ENCODE data around the gene BRINP2.

BRINP2 gene

GRCh38 chr1:177255411-177255810, 84.7 kb downstream of the BRINP2 start:
- Histone ChIP-seq H3K9ac (ENCODE audit: low read depth, low read length) (no peak overlapping the region), H3K4me3 (ENCODE audit: low read length) (no peak overlapping the region), H3K27me3 (ENCODE audit: insufficient read depth, low read length) (no peaks in the 10 kb centered on the region), H3K4me1 (ENCODE audit: insufficient read depth, low read length) (no peaks in the 10 kb centered on the region), H3K27ac (ENCODE audit: low read length) (no peak overlapping the region), H3K36me3 (ENCODE audit: insufficient read depth, low read depth, low read length) (no peaks in the 10 kb centered on the region), H3K9me3 (ENCODE audit: insufficient read depth, low read depth, low read length) (no peaks in the 10 kb centered on the region)

- Histone ChIP-seq H3K27me3 (ENCODE audit: insufficient read depth, low read length) (no peaks in the 10 kb centered on the region), H3K9me3 (ENCODE audit: insufficient read depth, low read depth, low read length) (no peaks in the 10 kb centered on the region), H3K4me3 (ENCODE audit: low read length) (no peak overlapping the region), H3K36me3 (ENCODE audit: insufficient read depth, low read depth, low read length) (no peaks in the 10 kb centered on the region), H3K4me1 (ENCODE audit: insufficient read depth, low read length) (no peaks in the 10 kb centered on the region), H3K27ac (ENCODE audit: low read length) (no peak overlapping the region), H3K9ac (ENCODE audit: low read depth, low read length) (no peak overlapping the region)
These were observed 85.7 kb downstream of the BRINP2 start for GRCh38 chr1:177256153-177257075.

GRCh38 chr1:177257128-177257527, 86.4 kb downstream of the BRINP2 start:
- Histone ChIP-seq H3K4me1 (ENCODE audit: insufficient read depth, low read length) (no peaks in the 10 kb centered on the region), H3K9ac (ENCODE audit: low read depth, low read length) (no peak overlapping the region), H3K27me3 (ENCODE audit: insufficient read depth, low read length) (no peaks in the 10 kb centered on the region), H3K9me3 (ENCODE audit: insufficient read depth, low read depth, low read length) (no peaks in the 10 kb centered on the region), H3K27ac (ENCODE audit: low read length) (no peak overlapping the region), H3K36me3 (ENCODE audit: insufficient read depth, low read depth, low read length) (no peaks in the 10 kb centered on the region), H3K4me3 (ENCODE audit: low read length) (no peak overlapping the region)

- Histone ChIP-seq H3K36me3 (ENCODE audit: insufficient read depth, low read depth, low read length) (no peaks in the 10 kb centered on the region), H3K27ac (ENCODE audit: low read length) (no peak overlapping the region), H3K9me3 (ENCODE audit: insufficient read depth, low read depth, low read length) (no peaks in the 10 kb centered on the region), H3K9ac (ENCODE audit: low read depth, low read length) (no peak overlapping the region), H3K4me3 (ENCODE audit: low read length) (no peak overlapping the region), H3K27me3 (ENCODE audit: insufficient read depth, low read length) (no peaks in the 10 kb centered on the region), H3K4me1 (ENCODE audit: insufficient read depth, low read length) (no peaks in the 10 kb centered on the region)
These were observed 86.8 kb downstream of the BRINP2 start for GRCh38 chr1:177257576-177257975.

GRCh38 chr1:177270863-177271262, 100.1 kb downstream of the BRINP2 start:
- H3K27me3 ChIP-seq (ENCODE audit: insufficient read depth, low read length): peaks cover 10% of the 10 kb centered on the region; the same call in 1 of the 2 replicates
- H3K36me3 ChIP-seq (ENCODE audit: insufficient read depth, low read depth, low read length): no peaks in the 10 kb centered on the region
- no peak overlapping the region for H3K9ac ChIP-seq (ENCODE audit: low read depth, low read length)
- H3K4me3 ChIP-seq (ENCODE audit: low read length): no peak overlapping the region
- H3K4me1 ChIP-seq (ENCODE audit: insufficient read depth, low read length): no peaks in the 10 kb centered on the region
- H3K27ac ChIP-seq (ENCODE audit: low read length): no peak overlapping the region
- no peaks in the 10 kb centered on the region for H3K9me3 ChIP-seq (ENCODE audit: insufficient read depth, low read depth, low read length)

GRCh38 chr1:177273141-177273540, 102.4 kb downstream of the BRINP2 start:
- H3K27ac ChIP-seq (ENCODE audit: low read length): no peak overlapping the region
- peaks cover 10% of the 10 kb centered on the region; the same call in 1 of the 2 replicates for H3K27me3 ChIP-seq (ENCODE audit: insufficient read depth, low read length)
- H3K4me1 ChIP-seq (ENCODE audit: insufficient read depth, low read length): no peaks in the 10 kb centered on the region
- no peak overlapping the region for H3K4me3 ChIP-seq (ENCODE audit: low read length)
- H3K36me3 ChIP-seq (ENCODE audit: insufficient read depth, low read depth, low read length): no peaks in the 10 kb centered on the region
- H3K9ac ChIP-seq (ENCODE audit: low read depth, low read length): no peak overlapping the region
- no peaks in the 10 kb centered on the region for H3K9me3 ChIP-seq (ENCODE audit: insufficient read depth, low read depth, low read length)

- Histone ChIP-seq H3K27ac (ENCODE audit: low read length) (no peak overlapping the region), H3K9me3 (ENCODE audit: insufficient read depth, low read depth, low read length) (no peaks in the 10 kb centered on the region), H3K9ac (ENCODE audit: low read depth, low read length) (no peak overlapping the region), H3K36me3 (ENCODE audit: insufficient read depth, low read depth, low read length) (no peaks in the 10 kb centered on the region), H3K27me3 (ENCODE audit: insufficient read depth, low read length) (peaks cover 10% of the 10 kb centered on the region; the same call in 1 of the 2 replicates), H3K4me1 (ENCODE audit: insufficient read depth, low read length) (no peaks in the 10 kb centered on the region), H3K4me3 (ENCODE audit: low read length) (no peak overlapping the region)
These were observed 104.0 kb downstream of the BRINP2 start for GRCh38 chr1:177274687-177275211.

GRCh38 chr1:177275736-177276135, 105.0 kb downstream of the BRINP2 start:
- H3K4me1 ChIP-seq (ENCODE audit: insufficient read depth, low read length): no peaks in the 10 kb centered on the region
- peaks cover 9% of the 10 kb centered on the region; the same call in 1 of the 2 replicates for H3K27me3 ChIP-seq (ENCODE audit: insufficient read depth, low read length)
- H3K4me3 ChIP-seq (ENCODE audit: low read length): no peak overlapping the region
- H3K36me3 ChIP-seq (ENCODE audit: insufficient read depth, low read depth, low read length): no peaks in the 10 kb centered on the region
- H3K27ac ChIP-seq (ENCODE audit: low read length): no peak overlapping the region
- no peaks in the 10 kb centered on the region for H3K9me3 ChIP-seq (ENCODE audit: insufficient read depth, low read depth, low read length)
- no peak overlapping the region for H3K9ac ChIP-seq (ENCODE audit: low read depth, low read length)

GRCh38 chr1:177278626-177279390, 108.0 kb downstream of the BRINP2 start:
- Histone ChIP-seq H3K9ac (ENCODE audit: low read depth, low read length) (no peak overlapping the region), H3K4me1 (ENCODE audit: insufficient read depth, low read length) (peaks cover 7% of the 10 kb centered on the region), H3K27me3 (ENCODE audit: insufficient read depth, low read length) (no peaks in the 10 kb centered on the region), H3K9me3 (ENCODE audit: insufficient read depth, low read depth, low read length) (no peaks in the 10 kb centered on the region), H3K27ac (ENCODE audit: low read length) (no peak overlapping the region), H3K4me3 (ENCODE audit: low read length) (no peak overlapping the region), H3K36me3 (ENCODE audit: insufficient read depth, low read depth, low read length) (no peaks in the 10 kb centered on the region)

- Histone ChIP-seq H3K9me3 (ENCODE audit: insufficient read depth, low read depth, low read length) (no peaks in the 10 kb centered on the region), H3K27me3 (ENCODE audit: insufficient read depth, low read length) (no peaks in the 10 kb centered on the region), H3K4me1 (ENCODE audit: insufficient read depth, low read length) (peaks cover 7% of the 10 kb centered on the region), H3K36me3 (ENCODE audit: insufficient read depth, low read depth, low read length) (no peaks in the 10 kb centered on the region), H3K9ac (ENCODE audit: low read depth, low read length) (no peak overlapping the region), H3K4me3 (ENCODE audit: low read length) (no peak overlapping the region), H3K27ac (ENCODE audit: low read length) (no peak overlapping the region)
These were observed 111.1 kb downstream of the BRINP2 start for GRCh38 chr1:177281901-177282300.

GRCh38 chr1:177282976-177283375, 112.2 kb downstream of the BRINP2 start:
- Histone ChIP-seq H3K27ac (ENCODE audit: low read length) (no peak overlapping the region), H3K9me3 (ENCODE audit: insufficient read depth, low read depth, low read length) (no peaks in the 10 kb centered on the region), H3K36me3 (ENCODE audit: insufficient read depth, low read depth, low read length) (no peaks in the 10 kb centered on the region), H3K4me3 (ENCODE audit: low read length) (no peak overlapping the region), H3K4me1 (ENCODE audit: insufficient read depth, low read length) (peaks cover 7% of the 10 kb centered on the region), H3K27me3 (ENCODE audit: insufficient read depth, low read length) (no peaks in the 10 kb centered on the region), H3K9ac (ENCODE audit: low read depth, low read length) (no peak overlapping the region)

Data from iPS-20b (cell line).